GM12892 (cell line): Measurements from ENCODE around the gene PAX9.

Source experiments
- POLR2A ChIP-seq: IDR thresholded peaks from 2 replicates; pipeline ENCODE4 v1.6.1; 2011; ENCODE audit warnings: low read depth, low read length, control low read depth
- POLR2AphosphoS5 ChIP-seq: IDR thresholded peaks from 2 replicates; pipeline ENCODE4 v1.6.1; 2011; ENCODE audit warnings: low read depth, low read length, control low read depth
- TAF1 ChIP-seq: IDR thresholded peaks from 2 replicates; pipeline ENCODE4 v1.6.1; 2011; ENCODE audit warnings: low read depth, mild to moderate bottlenecking, control low read depth, low read length, borderline replicate concordance

DNA sequence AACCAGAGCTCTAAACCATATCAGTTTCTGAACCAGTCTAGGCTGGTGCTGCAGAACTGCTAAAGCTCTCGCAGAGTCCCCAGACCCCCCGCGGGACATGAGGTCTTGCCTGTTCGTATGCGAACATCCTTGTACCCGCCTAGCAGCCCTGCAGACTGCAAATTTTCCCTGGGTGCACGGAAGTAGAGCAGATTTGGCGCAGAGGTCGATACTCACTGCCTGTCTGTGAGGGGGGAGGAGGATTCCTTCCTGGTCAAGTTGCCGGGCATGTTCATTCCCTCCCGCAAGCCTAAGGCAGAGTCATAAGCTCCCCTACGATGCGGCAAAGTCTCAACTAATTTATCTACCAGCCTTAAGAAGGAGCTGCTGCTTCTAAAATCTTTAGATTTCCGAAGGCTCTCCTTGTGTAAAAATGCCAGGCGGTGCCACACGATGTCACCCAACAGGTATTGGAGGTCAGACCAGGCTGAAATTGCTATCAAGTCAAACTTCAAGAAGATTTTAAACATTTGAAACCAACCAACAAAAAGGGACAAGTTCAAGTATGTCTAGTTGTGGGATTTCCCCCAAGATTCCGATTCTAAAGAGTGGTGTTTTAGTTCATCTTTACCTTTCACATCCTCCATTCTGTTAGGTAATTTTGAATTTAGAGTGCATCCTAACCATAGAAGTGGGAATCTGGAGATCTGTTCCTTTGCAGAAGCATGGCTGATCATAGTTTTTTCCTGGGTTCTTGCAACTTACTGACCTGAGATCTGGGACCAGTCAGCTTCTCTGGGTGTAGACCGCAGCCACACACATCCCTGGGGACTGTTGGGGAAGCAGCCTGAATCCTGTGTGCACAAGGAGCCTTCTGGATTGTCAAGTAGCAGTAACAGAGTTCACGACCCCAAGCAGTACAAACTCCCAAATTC, 1.6 kb upstream of the PAX9 start:
- no peak for TF ChIP-seq POLR2A
- no peak for TF ChIP-seq POLR2AphosphoS5
- TF ChIP-seq TAF1: no peak
